GM21786 (cell line): Measurements from ENCODE around the gene SLC16A6.
"Not testable (repeated sequence)": the region's sequence is repeated elsewhere in the genome, so short reads cannot be mapped to it uniquely, and the experiment has no call there.

ENCODE experiments used
- ATAC-seq: cut with Tn5 transposase; IDR thresholded peaks from one replicate; pipeline ENCODE4 v1.9.1; 2021; ENCODE audit not compliant: unreplicated experiment

Gene SLC16A6, protein sequence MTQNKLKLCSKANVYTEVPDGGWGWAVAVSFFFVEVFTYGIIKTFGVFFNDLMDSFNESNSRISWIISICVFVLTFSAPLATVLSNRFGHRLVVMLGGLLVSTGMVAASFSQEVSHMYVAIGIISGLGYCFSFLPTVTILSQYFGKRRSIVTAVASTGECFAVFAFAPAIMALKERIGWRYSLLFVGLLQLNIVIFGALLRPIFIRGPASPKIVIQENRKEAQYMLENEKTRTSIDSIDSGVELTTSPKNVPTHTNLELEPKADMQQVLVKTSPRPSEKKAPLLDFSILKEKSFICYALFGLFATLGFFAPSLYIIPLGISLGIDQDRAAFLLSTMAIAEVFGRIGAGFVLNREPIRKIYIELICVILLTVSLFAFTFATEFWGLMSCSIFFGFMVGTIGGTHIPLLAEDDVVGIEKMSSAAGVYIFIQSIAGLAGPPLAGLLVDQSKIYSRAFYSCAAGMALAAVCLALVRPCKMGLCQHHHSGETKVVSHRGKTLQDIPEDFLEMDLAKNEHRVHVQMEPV

DNA sequence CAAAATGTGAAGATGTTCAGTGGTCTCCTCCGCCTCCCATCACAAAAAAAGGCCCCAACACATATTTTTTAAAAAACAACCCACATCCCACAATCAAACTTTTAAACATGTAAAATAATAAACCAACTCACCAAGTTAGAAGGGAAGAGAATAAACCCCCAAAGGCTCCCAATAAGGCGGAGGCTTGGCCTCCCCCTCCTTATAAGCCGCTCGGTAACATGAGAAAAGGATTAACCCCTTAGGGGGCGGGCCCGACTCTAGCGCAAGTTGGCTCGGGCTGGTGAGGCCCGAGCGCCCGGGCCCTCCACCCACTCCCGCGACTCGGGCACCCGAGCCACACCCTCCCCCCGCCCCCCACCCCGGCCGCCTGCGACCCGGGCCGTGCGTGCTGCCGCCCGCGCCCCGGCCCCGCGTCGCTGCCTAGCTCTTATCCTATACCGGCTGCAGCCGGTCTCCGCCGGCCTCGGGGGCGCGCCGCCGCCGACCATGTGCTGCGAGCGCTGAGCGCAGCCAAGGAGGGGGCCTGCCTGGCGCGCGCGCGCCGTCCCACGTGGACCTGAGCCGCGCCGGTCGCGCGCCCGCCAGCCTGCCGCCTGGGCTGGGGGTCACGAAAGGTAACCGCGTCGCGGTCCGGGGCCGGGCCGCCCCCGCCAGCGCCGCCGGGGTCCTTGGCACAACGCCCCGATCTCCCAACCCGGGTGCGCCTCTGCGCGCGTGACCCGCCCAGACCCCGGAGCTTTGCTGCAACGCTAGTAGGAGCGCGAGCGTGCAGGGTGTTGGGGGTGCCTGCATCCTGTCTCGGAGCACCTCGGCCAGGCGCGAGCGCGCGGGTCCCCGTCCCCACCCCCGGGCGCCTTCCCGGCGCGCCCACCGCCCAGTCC is at the start of gene SLC16A6, which contains the start of gene ARSG:
SLC16A6 (minus strand) TSS at position 173 of the 881 bp plus-strand sequence. CDS start 12,807 bp downstream, outside the sequence.
ARSG (plus strand) TSS at position 541 of the 881 bp plus-strand sequence. CDS start 15,999 bp downstream, outside the sequence.
- ATAC-seq = peak; percentile 42

DNA sequence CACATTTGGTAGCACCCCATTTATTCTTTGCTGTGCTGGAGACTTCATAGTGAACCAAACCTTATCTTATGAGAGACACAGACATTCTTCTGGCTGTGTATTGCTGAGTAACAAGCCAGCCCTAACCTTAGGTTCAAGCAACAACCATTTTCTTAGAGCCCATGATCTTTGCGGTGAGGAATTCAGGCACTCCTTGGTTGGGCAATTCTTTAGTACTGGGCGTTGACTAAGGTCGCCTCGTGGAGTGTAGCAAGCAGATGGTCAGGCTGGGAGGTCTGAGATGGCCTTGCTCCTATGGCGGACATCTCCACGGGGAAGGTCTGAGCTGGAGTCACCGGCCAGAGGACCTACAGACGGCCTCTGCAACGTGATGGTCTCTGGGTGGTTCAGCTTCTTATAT is 43.5 kb upstream of the SLC16A6 start:
- ATAC-seq = no peak

DNA sequence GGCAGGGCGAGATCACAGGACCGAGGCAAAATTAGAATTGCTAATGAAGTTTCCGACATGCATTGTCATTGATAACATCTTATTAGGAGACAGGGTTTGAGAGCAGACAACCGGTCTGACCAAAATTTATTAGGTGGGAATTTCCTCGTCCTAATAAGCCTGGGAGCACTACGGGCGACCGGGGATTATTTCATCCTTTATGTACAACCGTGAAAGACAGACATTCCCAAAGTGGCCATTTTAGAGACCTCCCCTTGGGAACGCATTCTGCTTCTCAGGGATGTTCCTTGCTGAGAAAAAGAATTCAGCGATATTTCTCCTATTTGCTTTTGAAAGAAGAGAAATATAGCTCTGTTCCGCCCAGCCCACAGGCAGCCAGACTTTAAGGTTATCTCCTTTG is 41.0 kb upstream of the SLC16A6 start:
- ATAC-seq = not testable (repeated sequence)

GRCh38 chr17:68329331-68329730 is 38.4 kb upstream of the SLC16A6 start:
- ATAC-seq = no peak

DNA sequence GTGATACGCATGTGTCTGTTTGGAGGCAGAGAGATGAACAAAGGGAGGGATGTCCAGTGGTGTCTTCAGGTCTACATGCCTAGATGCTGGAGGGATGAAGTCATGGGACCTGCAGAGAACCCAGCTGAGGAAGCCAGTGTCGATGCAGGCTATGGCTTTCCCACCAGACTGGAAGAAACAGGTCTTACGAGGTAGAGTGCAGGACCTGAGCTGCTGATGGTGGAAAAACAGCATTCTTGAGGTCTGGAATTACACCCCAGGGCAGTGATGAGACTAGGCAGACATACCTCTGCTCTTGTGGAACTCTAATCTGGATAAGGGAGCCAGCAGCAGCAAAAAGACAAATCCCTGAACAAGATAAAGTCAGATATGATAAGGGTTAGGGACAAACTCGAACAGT is 37.7 kb upstream of the SLC16A6 start:
- no peak for ATAC-seq

DNA sequence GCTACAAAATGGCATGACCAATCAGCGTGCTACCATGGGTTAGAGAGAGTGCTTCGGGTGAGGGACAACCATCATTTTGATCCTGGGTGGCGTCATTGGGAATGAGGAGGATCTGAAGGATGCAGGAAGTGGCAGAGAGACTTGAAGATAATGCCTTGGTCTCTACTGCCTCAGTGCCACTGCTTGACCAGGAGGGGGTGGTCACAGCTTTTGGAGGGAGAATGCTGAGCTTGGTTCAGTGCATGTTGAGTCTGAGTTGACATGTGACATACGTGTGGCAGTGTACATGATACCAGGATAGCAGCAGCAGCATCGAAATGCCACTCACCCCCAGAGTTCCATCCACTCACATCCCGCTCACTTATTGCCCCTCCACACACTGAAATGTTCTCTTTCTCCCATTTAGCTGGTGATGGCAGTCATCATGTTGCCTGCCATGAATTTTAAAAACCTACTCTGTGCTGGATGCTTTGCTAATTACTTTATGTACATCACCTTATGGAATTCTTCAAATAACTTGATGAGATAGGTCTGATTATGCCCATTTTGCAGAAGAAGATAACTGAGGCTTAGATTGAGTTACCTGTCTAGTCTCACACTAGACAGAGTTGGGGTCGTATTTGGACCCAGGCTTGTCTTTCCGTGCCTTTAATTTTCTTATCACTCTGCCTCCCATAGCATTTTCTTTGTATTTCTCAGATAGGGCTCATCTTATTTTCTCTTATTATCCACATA is 37.1 kb upstream of the SLC16A6 start:
- no peak for ATAC-seq

- ATAC-seq = no peak
Measured at GRCh38 chr17:68326681-68327080, 35.8 kb upstream of the SLC16A6 start.

- ATAC-seq = no peak
Measured at GRCh38 chr17:68325961-68326360, 35.0 kb upstream of the SLC16A6 start.

DNA sequence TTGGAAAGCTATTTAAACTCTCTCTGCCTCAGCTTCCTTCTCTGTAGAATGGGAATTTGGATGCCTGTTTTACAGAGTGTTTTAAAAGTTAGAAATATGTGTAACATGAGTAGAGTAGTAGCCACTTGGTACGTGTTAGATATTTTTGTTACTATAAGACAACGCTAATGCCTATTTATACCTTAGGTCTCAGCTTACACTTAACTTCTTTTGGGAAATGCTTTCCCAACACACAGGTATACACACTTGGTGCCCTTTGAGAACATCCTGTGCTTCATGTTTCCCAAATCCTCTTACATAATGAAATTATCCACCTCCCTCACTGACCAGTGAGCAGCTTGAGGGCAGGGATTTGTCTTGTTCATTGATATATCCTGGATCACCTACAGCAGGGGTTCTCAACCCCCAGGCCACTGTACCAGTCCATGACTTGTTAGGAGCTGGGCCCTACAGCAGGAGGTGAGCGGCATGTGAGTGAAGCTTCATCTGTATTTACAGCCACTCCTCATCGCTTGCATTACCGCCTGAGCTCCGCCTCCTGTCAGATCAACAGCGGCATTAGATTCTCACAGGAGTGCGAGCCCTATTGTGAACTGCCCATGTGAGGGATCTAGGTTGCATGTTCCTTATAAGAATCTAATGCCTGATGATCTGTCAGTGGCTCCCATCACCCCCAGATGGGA is 33.9 kb upstream of the SLC16A6 start:
- ATAC-seq = no peak

DNA sequence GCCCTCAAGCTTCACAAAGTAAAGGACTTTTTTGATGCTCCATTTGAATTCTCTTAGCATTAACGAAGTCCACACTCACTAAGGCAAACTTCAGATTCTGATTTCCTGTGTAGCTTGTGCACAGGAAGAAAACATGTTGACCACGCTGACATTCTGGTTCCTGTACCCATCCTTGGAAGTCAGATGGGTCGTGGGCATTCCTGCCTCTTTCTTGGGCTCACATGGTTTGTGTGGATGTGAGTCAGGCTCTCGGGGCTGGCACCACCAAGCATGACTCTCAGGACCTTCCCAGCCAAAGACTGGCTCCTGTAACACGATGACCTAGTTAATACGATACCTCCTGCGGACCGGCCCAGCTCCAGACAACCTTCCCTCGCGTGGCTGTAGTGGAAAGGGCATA is 33.2 kb upstream of the SLC16A6 start:
- no peak for ATAC-seq

DNA sequence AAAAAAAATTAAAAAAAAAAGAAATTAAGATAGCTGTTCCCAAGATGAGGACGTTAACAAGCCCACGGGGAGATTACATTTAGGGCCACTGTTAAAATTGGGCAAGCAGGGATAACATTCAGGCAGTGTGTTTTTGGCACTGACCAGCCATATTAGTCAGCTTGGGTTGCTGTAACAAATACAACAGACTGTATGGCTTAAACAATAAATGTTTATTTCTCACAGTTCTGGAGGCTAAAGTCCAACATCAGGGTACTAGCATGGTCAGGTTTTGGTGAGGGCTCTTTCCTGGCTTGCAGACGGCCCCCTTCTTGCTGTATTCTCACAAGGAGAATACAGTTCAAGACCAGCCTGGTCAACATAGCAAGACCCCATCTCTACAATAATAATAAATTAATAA is 31.7 kb upstream of the SLC16A6 start:
- no peak for ATAC-seq

DNA sequence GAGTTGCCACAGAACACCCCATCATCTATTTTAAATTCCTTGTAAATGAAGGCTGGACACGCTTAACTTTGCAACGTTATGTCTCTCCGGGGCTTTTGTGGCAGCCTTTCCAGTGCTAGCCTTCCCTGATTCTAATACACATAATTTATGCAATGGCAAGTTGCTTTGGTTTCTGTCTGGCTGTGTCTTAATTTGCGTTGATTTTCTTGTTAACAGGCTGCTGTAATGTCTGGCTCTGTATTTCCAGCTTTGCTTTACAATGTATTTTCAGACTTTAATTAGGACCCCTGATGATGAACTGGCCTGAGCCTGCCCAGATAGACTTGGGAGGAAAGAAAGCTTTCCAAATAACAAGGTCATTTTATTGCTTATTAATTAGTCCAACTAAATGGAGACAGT is 30.6 kb upstream of the SLC16A6 start:
- ATAC-seq = no peak

GRCh38 chr17:68320943-68321555 is 30.1 kb upstream of the SLC16A6 start:
- ATAC-seq = no peak

- ATAC-seq = no peak
Measured at GRCh38 chr17:68320311-68320865, 29.5 kb upstream of the SLC16A6 start.

DNA sequence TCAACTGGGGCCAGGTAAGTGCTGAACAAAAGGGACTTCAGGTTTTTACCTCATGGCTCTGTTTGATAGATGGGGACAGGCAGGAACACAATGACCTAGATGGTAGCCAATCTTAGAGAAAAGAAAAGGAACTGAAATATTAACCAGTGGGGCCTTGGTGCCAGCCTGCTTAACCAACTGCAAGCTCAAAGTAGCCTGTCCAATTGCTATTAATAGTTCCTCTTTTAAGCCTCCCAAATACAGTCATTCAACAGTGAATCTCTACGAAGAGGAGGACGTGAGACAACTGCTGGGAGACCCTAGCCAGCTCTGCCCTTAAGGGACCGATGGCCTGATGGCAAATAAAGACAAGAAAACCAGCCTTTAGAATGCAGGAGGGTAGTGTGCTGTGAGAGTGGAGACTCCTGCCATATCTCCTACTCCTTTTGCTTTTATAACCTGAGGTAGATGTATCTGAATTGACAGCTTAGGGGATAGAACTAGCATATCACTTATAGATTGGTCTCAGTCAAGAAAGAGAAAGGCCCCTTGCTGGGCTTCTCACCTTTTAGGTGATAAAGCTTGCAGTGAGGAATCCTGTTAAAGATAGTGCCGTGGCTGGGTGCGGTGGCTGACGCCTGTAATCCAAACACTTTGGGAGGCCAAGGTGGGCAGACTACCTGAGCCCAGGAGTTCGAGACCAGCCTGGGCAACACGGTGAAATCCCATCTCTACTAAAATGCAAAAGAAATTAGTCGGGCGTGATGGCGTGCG is 28.7 kb upstream of the SLC16A6 start:
- peak; percentile 59 for ATAC-seq

DNA sequence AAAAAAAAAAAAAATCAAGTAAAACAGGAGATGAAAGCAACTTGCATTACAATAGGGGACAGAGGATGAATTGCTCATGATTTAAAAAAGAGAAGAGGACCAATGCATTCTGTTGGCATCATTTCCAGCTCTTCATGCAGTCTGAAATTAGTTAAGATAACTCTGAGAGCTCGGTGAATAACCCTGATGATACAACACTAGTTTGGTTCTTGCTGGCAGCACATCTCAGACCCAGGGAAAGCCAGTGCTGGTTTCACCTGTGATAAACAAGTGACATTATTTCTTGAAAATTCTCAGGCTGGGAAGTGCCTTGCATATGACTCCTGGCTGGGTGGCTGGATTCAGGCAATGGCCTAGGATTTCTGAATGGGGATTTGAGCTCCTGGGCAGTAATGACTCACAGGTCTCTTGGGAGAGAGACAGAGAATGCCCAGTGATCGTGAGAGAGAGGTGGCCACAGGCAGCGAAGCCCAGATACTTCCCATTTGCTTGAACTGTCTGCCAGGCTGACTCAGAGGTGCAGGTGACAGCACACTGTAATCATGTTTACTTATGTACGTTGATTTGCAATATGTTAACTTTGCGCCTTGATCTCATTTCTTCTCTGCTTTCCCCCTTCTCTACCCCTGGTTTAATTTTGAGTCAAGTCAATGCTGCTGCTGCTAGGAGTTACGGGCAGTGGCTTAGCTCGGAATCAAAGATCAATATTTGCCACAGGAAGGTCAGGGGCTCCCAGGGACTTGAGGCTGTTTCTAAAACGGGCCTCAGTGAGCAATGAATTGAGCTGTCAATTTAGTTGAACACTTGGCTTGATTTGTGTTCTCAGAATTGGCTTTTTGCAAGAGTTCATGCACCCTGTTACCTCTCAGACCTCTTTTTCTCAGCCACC is 27.4 kb upstream of the SLC16A6 start:
- ATAC-seq = no peak

- no peak for ATAC-seq
Measured at GRCh38 chr17:68317458-68317857, 26.5 kb upstream of the SLC16A6 start.

DNA sequence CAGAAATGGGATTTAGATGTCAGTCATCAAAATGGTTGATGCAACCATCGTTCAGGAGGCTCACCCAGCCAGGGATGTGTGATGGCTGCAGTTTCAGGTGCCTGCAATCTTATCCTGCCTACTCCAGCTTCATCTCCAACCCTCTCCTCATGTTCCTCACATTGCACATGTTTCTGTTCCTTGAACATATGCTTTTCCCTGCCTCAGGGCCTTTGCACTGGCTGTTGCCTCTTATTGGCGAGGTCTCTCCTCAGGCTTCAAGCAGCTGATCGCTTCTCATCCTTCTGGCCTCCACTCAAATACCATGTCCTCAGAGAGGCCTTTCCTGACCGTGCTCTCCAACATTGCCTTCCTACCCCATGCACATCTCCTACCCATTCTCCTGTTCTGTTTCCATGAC is 25.0 kb upstream of the SLC16A6 start:
- ATAC-seq = no peak
